GM21529 (cell line): ENCODE results near the gene CFC1B.
"Not testable (repeated sequence)": the region's sequence is repeated elsewhere in the genome, so short reads cannot be mapped to it uniquely, and the experiment has no call there.

Source experiments
- ATAC-seq: cut with Tn5 transposase; IDR thresholded peaks from one replicate; pipeline ENCODE4 v1.9.1; 2021; ENCODE audit not compliant: unreplicated experiment

The CFC1B gene

GRCh38 chr2:130520992-130521391 lies at the start of gene CFC1B:
TSS of gene CFC1B (plus strand) at chr2:130521222. CDS start at chr2:130521485, 263 bp downstream.
- ATAC-seq, result not testable (repeated sequence)

GRCh38 chr2:130491073-130491472 lies 29.9 kb upstream of the CFC1B start:
- ATAC-seq, result not testable (repeated sequence)

DNA sequence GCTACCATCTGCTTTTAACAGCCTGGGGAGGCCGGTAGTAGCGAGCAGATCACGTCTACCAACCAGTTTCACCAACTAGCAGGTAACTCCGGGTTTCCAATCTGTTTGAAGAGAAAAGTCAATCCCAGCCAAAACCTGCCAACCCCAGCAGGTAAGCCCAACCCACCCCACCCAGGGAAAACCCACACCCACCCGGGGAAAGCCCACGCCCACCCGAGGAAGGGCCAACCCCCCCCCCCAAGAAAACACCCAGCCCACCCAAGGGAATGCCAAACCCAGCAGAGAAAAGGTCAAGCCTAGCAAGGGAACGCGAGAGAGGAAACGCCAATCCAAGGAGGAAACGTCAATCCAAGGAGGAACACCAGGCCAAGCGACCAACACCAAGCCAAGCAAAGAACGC lies 11.8 kb upstream of the CFC1B start, which contains the start of gene POTEI:
Gene POTEI, minus strand, starts transcription at position 101 of the 400 bp plus-strand sequence. Its CDS starts 93 bp downstream, at position 8.
- ATAC-seq, result not testable (repeated sequence)

DNA sequence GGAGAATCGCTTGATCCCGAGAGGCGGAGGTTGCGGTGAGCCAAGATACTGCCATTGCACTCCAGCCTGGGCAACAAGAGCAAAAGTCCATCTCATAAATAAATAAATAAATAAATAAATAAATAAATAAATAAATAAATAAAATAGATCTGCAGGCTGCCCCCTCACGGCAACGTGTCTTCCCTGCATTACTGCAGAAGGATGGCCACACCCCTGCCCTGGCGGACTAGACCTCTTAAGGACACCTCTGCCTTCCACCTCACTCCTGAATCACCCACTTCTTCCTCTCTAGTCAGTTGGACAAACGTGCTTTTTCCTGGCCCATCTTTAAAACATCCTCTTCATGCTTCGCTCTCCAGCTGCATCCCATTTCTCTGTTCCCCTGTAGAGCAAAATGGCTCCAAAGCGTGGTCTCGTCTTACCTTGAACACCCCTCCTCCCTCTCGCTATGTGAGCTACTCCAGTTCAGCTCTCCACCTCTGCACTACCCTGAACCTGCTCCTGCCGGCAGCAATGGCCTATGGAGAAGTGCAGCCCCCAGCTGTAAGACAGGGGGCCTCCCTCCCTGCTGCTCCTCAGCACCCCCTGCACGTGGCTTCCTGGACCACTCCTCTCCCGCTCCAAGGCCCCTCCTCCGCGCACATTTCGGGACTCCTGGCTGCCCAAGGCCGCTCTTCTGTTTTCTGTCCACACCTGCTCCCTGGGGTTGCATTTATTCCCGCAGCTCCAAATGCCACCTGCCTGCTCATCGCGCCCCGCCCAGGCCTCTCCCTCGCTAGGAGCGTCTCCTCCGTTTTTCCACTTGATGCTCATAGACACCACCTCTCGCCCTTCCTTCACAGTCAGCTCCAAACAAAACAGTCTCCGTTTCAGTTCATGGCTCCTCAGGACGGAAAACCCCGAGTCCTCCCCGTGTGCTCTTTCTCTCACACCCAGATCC lies 9.9 kb upstream of the CFC1B start:
- ATAC-seq, result not testable (repeated sequence)

- not testable (repeated sequence) for ATAC-seq
These were observed 9.1 kb upstream of the CFC1B start for GRCh38 chr2:130511747-130512451.

GRCh38 chr2:130518516-130519106 lies 2.4 kb upstream of the CFC1B start:
- not testable (repeated sequence) for ATAC-seq

DNA sequence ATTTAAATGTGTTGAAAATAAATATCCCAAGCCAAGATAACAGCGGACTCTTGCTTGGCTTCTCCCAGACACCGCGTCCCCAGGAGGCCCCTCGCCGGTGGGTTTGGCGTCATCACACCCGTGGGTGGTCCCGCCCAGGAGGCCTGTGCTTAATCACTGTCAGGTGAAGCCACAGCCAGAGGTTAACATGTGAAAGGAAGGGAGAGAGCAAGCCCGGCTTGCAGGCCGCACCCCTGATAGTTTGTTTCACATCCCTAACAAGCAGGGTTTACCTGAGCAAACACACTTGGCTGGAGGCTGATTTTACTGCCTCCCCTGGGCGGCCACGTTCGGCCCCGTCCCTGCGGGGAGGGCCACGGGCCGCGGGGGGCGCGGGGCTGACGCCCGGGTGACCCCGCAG lies 1.4 kb downstream of the CFC1B start:
- ATAC-seq, result not testable (repeated sequence)

DNA sequence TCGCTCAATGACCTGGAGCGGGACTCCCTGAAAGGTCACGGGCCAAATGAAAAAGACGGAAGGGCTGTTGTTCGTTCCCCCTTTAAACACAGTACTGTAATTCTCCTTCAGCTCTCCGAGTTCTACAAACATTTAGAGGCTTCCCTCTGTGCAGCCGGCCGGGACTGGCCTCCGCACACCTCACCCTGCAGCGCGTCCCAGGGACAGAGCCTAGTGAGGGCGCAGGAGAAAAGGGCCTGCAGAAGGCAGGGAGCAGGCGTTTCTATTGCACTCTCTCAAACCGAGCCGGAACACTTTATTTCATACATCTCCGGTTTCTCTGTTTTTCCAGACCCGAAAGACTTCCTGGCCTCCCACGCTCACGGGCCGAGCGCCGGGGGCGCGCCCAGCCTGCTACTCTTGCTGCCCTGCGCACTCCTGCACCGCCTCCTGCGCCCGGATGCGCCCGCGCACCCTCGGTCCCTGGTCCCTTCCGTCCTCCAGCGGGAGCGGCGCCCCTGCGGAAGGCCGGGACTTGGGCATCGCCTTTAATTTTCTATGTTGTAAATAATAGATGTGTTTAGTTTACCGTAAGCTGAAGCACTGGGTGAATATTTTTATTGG lies 6.4 kb downstream of the CFC1B start:
- not testable (repeated sequence) for ATAC-seq

DNA sequence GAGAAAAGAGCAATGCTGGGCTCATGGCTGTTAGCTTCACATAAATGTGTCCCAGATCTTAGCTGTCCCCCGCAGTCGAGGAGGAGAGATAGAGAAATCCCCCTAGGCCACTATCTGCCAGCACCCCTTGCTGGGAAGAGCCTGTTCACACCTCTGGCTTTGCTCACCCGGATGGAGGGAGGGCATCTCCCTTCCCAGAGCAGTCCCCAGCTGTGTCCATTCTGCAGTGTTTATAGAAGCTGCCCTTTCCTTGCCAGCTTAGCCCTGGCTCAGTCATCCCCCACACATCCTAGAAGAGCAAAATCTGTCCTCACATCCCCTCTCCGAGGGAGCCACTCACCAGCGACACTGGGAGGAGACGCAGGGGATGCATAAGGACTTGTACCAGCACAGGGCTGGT lies 8.5 kb downstream of the CFC1B start:
- ATAC-seq, result not testable (repeated sequence)

DNA sequence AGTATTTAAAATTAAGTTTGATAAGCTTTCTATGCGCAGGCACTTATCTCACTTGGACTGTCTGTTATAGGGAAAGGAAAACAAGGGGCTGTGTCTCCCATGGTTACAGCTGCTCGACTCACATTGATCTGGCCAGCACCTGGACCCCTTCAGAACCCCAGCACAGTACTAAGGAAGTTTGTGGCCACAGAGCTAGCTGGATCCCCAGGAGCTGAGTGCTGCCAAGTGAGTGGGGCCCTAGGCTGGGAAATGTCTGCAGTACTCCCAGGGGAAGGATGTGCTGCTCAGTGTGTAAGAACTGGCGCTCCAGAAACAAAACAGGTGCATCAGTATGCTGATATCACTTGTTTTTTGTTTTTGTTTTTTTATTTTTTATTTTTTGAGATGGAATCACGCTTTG lies 9.2 kb downstream of the CFC1B start:
- not testable (repeated sequence) for ATAC-seq

DNA sequence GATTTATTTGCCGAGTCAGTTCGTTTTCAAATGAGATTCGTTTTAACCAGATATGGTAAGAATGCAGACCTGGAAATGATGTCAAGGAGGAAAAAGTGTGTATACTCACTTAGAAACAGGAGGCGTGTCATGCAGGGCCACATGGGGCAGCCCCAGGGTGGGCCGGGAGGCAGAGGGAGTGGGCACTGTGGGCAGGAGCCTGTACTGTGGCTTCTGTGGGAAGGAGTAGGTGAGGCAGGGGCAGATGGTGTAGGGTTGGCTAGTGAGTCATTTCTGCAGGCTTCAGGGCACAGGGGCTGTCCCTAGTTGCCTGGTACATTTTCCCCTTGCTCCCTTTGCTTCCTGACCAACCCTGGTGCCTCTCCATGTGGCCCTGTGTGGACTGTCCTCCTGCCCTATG lies 10.2 kb downstream of the CFC1B start:
- peak; percentile 92 for ATAC-seq

- peak; percentile 41 for ATAC-seq
These were observed 10.7 kb downstream of the CFC1B start for GRCh38 chr2:130531672-130532071.

DNA sequence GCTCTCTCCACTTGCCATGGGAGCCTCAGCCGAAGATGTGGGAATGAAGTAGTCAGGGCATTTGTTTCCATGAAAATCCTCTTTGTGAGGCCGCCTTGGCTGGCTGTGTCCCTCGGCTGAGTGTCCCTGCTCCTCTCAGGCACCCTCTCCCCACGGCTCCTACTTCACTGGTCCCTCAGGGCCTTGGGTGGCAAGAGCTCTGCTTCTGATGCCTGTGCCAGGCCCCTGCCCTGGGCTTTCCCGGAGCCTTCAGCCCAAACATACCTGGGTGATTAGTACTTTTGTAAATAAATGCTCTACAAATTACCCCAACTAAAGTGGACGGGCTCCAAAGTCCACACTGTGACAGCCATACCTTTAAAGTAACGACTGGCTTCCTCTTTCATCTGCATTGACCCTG lies 15.6 kb downstream of the CFC1B start:
- ATAC-seq, result not testable (repeated sequence)

DNA sequence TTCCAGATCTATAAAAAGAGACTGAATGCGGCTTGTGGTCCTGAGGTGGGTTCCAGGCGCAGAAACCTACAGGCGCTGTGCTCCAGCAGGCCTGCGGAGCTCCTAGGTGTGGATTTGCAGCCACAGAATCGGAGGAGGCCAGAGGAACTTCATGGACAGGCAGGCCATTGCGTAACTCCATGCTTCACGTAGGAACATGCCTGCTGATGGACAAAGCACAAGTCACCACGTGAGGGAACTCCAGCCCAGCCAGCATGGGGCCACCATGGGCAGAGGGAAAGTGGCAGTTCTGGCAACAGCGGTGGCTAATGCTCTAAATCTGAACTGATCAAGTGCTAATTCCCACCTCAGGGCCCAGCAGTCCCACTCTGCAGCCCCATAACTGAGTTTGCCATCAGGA lies 17.2 kb downstream of the CFC1B start:
- ATAC-seq, result not testable (repeated sequence)

- not testable (repeated sequence) for ATAC-seq
These were observed 21.8 kb downstream of the CFC1B start for GRCh38 chr2:130542789-130543188.

DNA sequence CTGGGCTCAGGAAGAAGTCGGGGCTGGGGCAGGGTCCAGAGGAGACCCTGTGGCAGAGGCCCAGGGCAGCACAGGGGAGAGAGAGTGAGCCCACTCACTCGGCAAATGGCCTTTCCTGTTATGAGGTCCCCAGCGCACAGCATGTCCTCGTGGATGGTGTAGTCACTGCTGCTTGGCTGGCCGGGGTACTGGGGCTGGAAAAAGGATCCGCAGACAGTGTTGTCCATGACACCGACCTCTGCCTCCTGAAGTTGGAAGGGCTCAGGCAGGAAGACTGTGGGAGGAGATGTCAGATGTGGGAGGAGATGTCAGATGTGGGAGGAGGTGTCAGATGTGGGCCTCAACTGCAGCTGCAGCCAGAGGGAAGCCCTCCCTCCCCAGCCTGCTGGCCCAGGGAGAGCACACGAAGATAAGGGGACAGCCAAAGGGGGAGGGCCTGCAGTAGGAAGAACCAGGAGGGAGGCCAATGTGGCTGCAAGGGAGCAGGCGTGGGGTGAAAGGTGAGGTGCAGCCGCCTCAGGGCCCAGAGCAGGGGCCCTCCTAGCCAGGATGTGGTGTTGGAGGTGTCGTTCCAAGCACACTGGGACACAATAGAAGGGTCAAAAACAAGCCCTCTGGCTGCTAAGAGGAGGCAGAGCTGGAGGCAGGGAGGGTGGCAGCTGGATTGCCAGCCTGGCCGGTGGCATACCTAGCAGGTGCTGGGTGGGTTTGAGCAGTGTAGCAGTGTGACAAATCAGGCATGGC lies 22.9 kb downstream of the CFC1B start:
- not testable (repeated sequence) for ATAC-seq

DNA sequence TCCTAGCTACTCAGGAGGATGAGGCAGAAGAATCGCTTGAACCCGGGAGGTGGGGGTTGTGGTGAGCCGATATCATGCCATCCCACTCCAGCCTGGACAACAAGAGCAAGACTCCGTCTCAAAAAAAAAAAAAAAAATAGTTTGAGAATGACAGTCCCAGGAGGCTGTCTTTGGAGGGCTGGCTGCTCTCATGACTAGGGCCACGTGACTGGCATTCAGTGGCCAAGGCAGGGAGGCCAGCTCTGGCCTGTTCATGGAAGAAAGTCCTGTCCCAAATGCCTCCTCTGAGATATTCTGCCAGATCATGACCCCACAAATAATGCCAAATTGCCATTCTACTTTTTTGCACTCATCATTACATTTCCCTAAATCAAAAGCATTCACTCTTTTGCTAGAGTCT lies 24.0 kb downstream of the CFC1B start:
- ATAC-seq, result not testable (repeated sequence)

DNA sequence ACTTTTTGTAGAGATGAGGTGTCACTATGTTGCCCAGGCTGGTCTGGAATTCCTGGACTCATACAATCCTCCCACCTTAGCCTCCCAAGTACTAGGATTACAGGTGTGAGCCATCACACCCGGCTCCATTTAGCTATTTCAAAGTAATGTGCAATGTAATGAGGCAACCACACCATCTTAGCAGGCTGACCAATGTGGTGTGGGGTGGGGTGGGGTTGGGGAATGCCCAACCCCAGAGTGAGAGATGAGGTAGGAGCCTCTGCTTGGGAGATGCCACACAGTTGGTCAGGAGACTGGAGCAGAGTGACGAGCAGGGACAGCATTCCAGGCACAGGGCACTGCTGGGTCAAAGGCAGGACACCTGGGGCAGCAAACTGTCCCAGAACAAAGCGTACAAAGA lies 27.4 kb downstream of the CFC1B start:
- ATAC-seq, result not testable (repeated sequence)

DNA sequence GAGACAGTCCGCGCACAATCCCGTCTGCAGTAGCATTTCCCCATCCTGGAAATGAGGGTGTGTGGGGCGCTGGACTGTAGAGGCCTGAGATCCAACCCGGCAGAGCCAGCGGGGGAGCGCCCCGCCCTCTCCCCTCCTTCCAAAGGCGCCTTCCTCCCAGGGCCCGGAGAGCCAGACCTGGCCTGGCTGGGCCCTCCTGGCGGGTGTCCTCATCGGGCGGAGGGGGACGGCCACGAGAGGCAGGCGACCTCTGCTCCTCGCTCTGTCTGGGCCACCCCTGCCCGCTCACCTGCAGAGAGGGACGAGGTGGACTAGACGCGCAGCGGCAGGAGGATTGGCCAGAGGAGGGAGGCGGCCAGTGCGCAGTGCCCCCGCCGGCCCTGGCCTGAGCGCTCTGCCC lies 28.5 kb downstream of the CFC1B start:
- ATAC-seq, result not testable (repeated sequence)

DNA sequence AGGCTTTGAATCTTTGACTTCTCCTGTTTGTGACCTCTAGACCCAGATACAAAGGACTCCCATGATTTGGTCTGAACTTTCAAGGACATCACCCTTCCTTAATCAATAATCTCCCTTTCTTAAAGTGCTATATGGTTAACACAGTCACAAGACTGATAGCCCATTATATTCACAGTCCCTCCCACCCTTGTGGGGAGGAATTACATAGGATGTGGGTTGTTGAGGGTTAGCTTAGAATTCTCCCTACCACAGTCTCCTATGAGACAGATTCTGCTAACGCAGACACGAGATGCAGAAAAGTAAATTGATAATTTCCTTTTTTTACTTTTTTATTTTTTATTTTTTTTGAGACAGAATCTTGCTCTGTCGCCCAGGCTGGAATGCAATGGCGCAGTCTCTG lies 33.2 kb downstream of the CFC1B start:
- not testable (repeated sequence) for ATAC-seq
